CD14-positive monocyte (primary cell): ENCODE measurements around the gene UBE2E2. TPM values are rescaled to one million over a fixed set of nuclear protein-coding genes. Genes with fewer than 3 reads are reported as not detected.

Source experiments
- DNase-seq, 3 donors: peaks; one replicate each; pipeline ENCODE4 v3.0.0-alpha.2; 2011 to 2022
- H2AFZ ChIP-seq: 2 replicates; pipeline ENCODE4 v1.6.0; 2012; ENCODE audit warnings: mild to moderate bottlenecking, low read depth, low read length, inconsistent platforms; ENCODE audit not compliant: insufficient read depth, poor library complexity, severe bottlenecking
- H3K27ac ChIP-seq, 2 donors: 1 replicate in 1 of 2; 2 replicates in 1 of 2; pipeline ENCODE4 v1.5.1; 2012 to 2013; ENCODE audit warnings: low read length in 2 of 2, control low read depth in 1 of 2, inconsistent platforms in 1 of 2, low read depth in 1 of 2, mild to moderate bottlenecking in 1 of 2
- H3K27me3 ChIP-seq, 2 donors: one replicate each; pipeline versions ENCODE4 v1.6.0 to v1.6.1; 2011 to 2013; ENCODE audit warnings: low read length in 2 of 2; ENCODE audit not compliant: control insufficient read depth in 2 of 2, insufficient read depth in 2 of 2
- H3K36me3 ChIP-seq, 2 donors: replicated peaks in 1 of 2; 1 replicate in 1 of 2; 2 replicates in 1 of 2; pipeline versions ENCODE4 v1.5.1 to v1.6.1; 2012 to 2013; ENCODE audit warnings: low read length in 2 of 2, control low read depth in 1 of 2, inconsistent platforms in 1 of 2, mild to moderate bottlenecking in 1 of 2; ENCODE audit not compliant: insufficient read depth in 2 of 2, control insufficient read depth in 1 of 2
- H3K4me1 ChIP-seq, 2 donors: 1 replicate in 1 of 2; 2 replicates in 1 of 2; pipeline versions ENCODE4 v1.5.1 to v1.6.1; 2012 to 2013; ENCODE audit warnings: low read length in 2 of 2, control low read depth in 1 of 2, inconsistent platforms in 1 of 2, mild to moderate bottlenecking in 1 of 2, moderate library complexity in 1 of 2; ENCODE audit not compliant: insufficient read depth in 2 of 2, control insufficient read depth in 1 of 2
- H3K4me2 ChIP-seq: replicated peaks from 2 replicates; pipeline ENCODE3; 2012; ENCODE audit warnings: low read length, moderate library complexity, mild to moderate bottlenecking; ENCODE audit not compliant: poor library complexity, severe bottlenecking; ENCODE audit errors: extremely low read depth
- H3K4me3 ChIP-seq, 3 experiments: fragments of 200-600 bp in 1 of 3; sonication (generic) in 1 of 3; replicated peaks in 1 of 3; 1 replicate in 2 of 3; 2 replicates in 1 of 3; pipeline ENCODE4 v1.5.1; 2011 to 2013; ENCODE audit warnings: low read length in 3 of 3, mild to moderate bottlenecking in 3 of 3, control low read depth in 2 of 3, low read depth in 2 of 3, inconsistent platforms in 1 of 3, moderate library complexity in 1 of 3
- H3K79me2 ChIP-seq: 2 replicates; pipeline ENCODE4 v1.6.0; 2012; ENCODE audit warnings: mild to moderate bottlenecking, control low read depth, inconsistent platforms, low read length, moderate library complexity; ENCODE audit not compliant: insufficient read depth
- H3K9ac ChIP-seq: 2 replicates; pipeline ENCODE4 v1.6.0; 2017; ENCODE audit warnings: low read length, mild to moderate bottlenecking; ENCODE audit not compliant: insufficient read depth, poor library complexity, severe bottlenecking
- H3K9me3 ChIP-seq, 2 donors: replicated peaks in 1 of 2; 1 replicate in 1 of 2; 2 replicates in 1 of 2; pipeline versions ENCODE4 v1.5.1 to v1.6.1; 2012 to 2013; ENCODE audit warnings: low read length in 2 of 2, control low read depth in 1 of 2; ENCODE audit not compliant: control insufficient read depth in 1 of 2, insufficient read depth in 1 of 2
- H4K20me1 ChIP-seq: 2 replicates; pipeline ENCODE4 v1.6.0; 2012; ENCODE audit warnings: mild to moderate bottlenecking, low read length, control low read depth, moderate library complexity; ENCODE audit not compliant: insufficient read depth
- H3K27ac Mint-ChIP-seq, 7 donors: one replicate each; pipeline ENCODE4 v1.8.0; 2020; ENCODE audit warnings: mild to moderate bottlenecking in 7 of 7, mixed read lengths in 7 of 7, moderate library complexity in 6 of 7, inconsistent platforms in 2 of 7
- H3K27me3 Mint-ChIP-seq, 3 donors: one replicate each; pipeline ENCODE4 v1.8.0; 2021 to 2022; ENCODE audit warnings: low read depth in 3 of 3, mild to moderate bottlenecking in 3 of 3, mixed read lengths in 3 of 3, moderate library complexity in 3 of 3, inconsistent platforms in 1 of 3
- H3K36me3 Mint-ChIP-seq, 2 donors: one replicate each; pipeline ENCODE4 v1.8.0; 2020; ENCODE audit warnings: mixed read lengths in 2 of 2, inconsistent platforms in 1 of 2, mild to moderate bottlenecking in 1 of 2
- H3K4me1 Mint-ChIP-seq: one replicate; pipeline ENCODE4 v1.8.0; 2020; ENCODE audit warnings: mild to moderate bottlenecking, mixed read lengths
- H3K4me3 Mint-ChIP-seq, 2 donors: one replicate each; pipeline ENCODE4 v1.8.0; 2020; ENCODE audit warnings: mild to moderate bottlenecking in 2 of 2, mixed read lengths in 2 of 2, moderate library complexity in 1 of 2
- H3K9me3 Mint-ChIP-seq, 7 donors: one replicate each; pipeline ENCODE4 v1.8.0; 2020 to 2022; ENCODE audit warnings: mixed read lengths in 7 of 7, mild to moderate bottlenecking in 6 of 7, moderate library complexity in 6 of 7, inconsistent platforms in 2 of 7
- CTCF ChIP-seq: fragments of 200-600 bp; IDR thresholded peaks from one replicate; pipeline ENCODE4 v1.8.0; 2022; ENCODE audit warnings: antibody characterized with exemption, mild to moderate bottlenecking
- WGBS: methylation state at CpG from one replicate; pipeline ENCODE4 v1.1.5; 2013; ENCODE audit warnings: missing lambda C conversion rate; ENCODE audit not compliant: insufficient coverage; 5-methylcytosine and 5-hydroxymethylcytosine counted together
- intact Hi-C, 2 donors: fragments of 100-400 bp; cut with micrococcal nuclease; formaldehyde crosslinking; loops; one replicate each; pipeline versions ENCODE4 v1.15.0 to v1.15.1; 2023
- polyA plus RNA-seq, 3 donors: library from polyadenylated mRNA; depleted of rRNA in 1 of 3; unstranded in 2 of 3; stranded (reverse) in 1 of 3; fragments of 300-500 nt in 2 of 3; fragments of >200 nt in 1 of 3; fragmentation: Illumina TruSeq in 2 of 3; gene quantifications; 1 replicate in 2 of 3; 2 replicates in 1 of 3; pipeline ENCODE4 v1.2.3, GENCODE V29; 2012 to 2021

UBE2E2 gene
- polyA plus RNA-seq, 3 donors, result 25.8 to 78.0 (median 66.3) TPM

GRCh38 chr3:23619705-23620637 lies 416.8 kb downstream of the UBE2E2 start:
- intact Hi-C loops, result no loop called here
- Histone ChIP-seq H3K9ac (no peak overlapping the region), H3K4me3 (no peak overlapping the region), H3K27ac (no peak overlapping the region), H2AFZ (no peak overlapping the region), H3K4me1 (no peaks in the 10 kb centered on the region), H3K9me3 (peaks cover 0 to 3% of the 10 kb centered on the region in 2 donors), H4K20me1 (no peaks in the 10 kb centered on the region), H3K36me3 (no peaks in the 10 kb centered on the region), H3K79me2 (no peaks in the 10 kb centered on the region), H3K27me3 (no peaks in the 10 kb centered on the region), H3K4me2 (no peak overlapping the region)
- Mint-ChIP-seq H3K9me3 (peaks cover 12 to 25% (median 15%) of the 10 kb centered on the region in 7 donors), H3K4me1 (peaks cover 5% of the 10 kb centered on the region), H3K27ac (peak overlapping the region in 1 of 7 donors; percentile 14), H3K36me3 (no peaks in the 10 kb centered on the region), H3K27me3 (peaks cover 2 to 4% (median 2%) of the 10 kb centered on the region in 3 donors), H3K4me3 (no peak overlapping the region)
- WGBS, result 83% methylated on average over 8 of the region's 12 CpGs
- no peak for TF ChIP-seq CTCF
- no peak for DNase-seq

- H3K79me2 ChIP-seq, result no peaks in the 10 kb centered on the region
- H3K9ac ChIP-seq, result no peak overlapping the region
- H3K9me3 Mint-ChIP-seq, result peaks cover 15 to 31% (median 19%) of the 10 kb centered on the region in 7 donors
- H3K36me3 ChIP-seq, result no peaks in the 10 kb centered on the region
- no peak overlapping the region for H3K27ac ChIP-seq
- peaks cover 5% of the 10 kb centered on the region for H3K4me1 Mint-ChIP-seq
- no peak overlapping the region for H3K4me2 ChIP-seq
- H3K4me3 Mint-ChIP-seq, result no peak overlapping the region
- H3K27me3 Mint-ChIP-seq, result peaks cover 0 to 4% (median 2%) of the 10 kb centered on the region in 3 donors
- no peak overlapping the region for H3K27ac Mint-ChIP-seq
- H3K9me3 ChIP-seq, result peaks cover 0 to 6% of the 10 kb centered on the region in 2 donors
- H4K20me1 ChIP-seq, result no peaks in the 10 kb centered on the region
- intact Hi-C loops, result no loop called here
- 60% methylated on average over 1 of the region's 4 CpGs for WGBS
- H3K36me3 Mint-ChIP-seq, result no peaks in the 10 kb centered on the region
- DNase-seq, result no peak
- H2AFZ ChIP-seq, result no peak overlapping the region
- no peaks in the 10 kb centered on the region for H3K4me1 ChIP-seq
- TF ChIP-seq CTCF, result no peak
- H3K4me3 ChIP-seq, result no peak overlapping the region
- H3K27me3 ChIP-seq, result no peaks in the 10 kb centered on the region
Measured at GRCh38 chr3:23620638-23621015, 417.5 kb downstream of the UBE2E2 start.
